Left forelimb (tissue), 1 donor: ENCODE results near the gene NAALADL2.
"Not testable (repeated sequence)": the region's sequence is repeated elsewhere in the genome, so short reads cannot be mapped to it uniquely, and the experiment has no call there.

ENCODE experiments used
- DNase-seq: peaks from one replicate; pipeline ENCODE4 v3.0.0-alpha.2; 2018; ENCODE audit warnings: low spot score

Gene NAALADL2

DNA sequence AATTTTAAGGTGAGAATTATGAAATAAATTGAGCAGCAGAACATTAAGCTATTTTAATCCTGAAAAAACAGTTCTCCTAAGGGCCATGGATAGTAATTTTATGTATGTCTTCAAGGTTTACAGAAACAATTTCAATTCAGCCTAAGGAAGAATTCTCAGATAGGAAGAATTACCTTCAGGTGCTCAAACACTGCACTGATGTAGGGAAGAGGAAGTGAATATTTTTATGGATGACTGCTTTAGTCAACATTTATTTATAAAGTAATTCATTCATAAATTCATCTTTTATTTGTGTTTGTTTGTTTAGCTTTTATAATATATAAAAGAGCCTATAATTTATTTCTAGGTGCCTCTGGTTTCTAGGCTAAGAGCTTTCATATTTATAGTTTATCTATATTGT, 620.7 kb downstream of the NAALADL2 start:
- no peak for DNase-seq

- no peak for DNase-seq
These were observed 625.5 kb downstream of the NAALADL2 start for GRCh38 chr3:175484666-175485065.

GRCh38 chr3:175485436-175485835, 626.3 kb downstream of the NAALADL2 start:
- DNase-seq, result no peak

- no peak for DNase-seq
These were observed 627.1 kb downstream of the NAALADL2 start for GRCh38 chr3:175486255-175486654.

GRCh38 chr3:175489406-175489805, 630.3 kb downstream of the NAALADL2 start:
- no peak for DNase-seq

DNA sequence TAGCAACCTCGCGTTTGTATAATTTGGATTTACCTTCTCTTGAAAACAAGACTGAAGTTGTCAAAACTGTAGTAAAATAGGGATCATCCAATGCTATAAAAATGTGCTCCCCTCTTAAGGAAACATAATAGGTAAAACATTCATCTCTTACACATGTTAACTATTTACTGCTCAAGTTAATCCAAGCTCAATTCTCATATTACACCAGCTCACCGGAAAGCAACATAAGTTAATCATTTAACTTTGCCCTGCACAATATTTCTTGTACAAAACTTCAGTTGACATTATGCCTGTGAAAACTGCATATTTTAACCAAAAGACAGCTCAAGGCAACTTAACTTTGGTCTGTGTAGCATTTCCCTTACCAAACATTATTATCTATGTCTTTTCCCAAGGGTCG, 634.2 kb downstream of the NAALADL2 start:
- DNase-seq, result no peak

GRCh38 chr3:175495331-175495730, 636.2 kb downstream of the NAALADL2 start:
- DNase-seq, result no peak

GRCh38 chr3:175502155-175502554, 643.0 kb downstream of the NAALADL2 start:
- no peak for DNase-seq

DNA sequence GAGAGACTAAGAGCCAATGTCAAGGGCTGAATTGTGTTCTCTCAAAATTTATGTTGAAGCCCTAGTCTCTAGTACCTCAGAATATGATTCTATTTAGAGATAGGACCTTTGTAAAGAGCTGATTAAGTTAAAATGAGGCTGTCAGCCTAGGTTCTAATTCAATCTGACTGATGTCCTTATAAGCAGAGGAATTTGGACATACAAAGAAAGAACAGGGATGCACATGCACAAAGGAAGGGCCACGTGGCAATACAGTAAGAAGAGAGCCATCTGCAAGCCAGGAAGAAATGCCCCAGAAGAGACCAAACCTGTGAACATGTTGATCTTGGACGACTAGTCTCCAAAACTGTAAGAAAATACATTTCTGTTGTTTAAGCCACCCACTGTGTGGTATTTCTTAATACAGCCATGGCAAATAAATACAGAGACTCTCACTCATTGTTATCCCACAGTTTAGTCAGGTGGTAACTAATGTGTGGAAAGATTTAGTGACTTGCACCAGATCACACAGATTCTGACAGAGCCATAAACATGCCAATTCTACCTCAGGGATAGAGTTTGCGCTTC, 652.2 kb downstream of the NAALADL2 start:
- DNase-seq, result no peak

DNA sequence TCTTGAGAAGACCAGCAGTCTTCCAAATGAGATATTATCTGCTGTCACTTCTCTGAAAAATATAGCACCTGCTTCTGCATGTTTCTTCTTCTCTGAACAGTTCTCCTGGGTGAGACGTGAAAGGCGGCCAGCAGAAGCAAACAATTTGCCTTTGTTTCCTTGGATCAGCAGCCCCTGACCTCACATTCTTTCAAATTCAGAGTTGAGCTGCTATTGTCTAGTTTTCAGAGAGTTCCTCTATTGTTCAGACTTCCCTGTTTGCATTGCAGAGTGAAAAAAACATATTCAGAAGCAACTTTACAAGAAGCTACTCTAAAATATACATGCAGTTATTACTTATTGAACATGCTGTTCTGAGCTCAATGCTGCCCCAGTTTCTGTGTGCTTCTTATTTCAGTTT, 653.6 kb downstream of the NAALADL2 start:
- no peak for DNase-seq

DNA sequence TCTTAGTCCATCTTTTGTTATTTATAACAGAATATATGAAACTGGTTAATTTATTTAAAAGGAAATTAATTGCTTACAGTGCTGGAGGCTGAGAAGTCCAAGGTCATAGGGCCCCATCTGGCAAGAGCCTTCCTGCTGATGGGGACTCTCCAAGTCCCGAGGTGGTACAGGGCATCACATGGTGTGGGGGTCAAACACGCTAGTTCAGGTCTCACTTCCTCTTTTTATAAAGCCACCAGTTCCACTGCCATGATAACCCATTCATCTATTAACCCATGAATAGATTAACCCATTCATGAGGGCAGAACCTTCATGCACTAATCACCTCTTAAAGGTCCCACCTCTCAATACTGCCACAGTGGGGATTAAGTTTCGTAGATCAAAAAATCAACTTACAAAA, 659.3 kb downstream of the NAALADL2 start:
- DNase-seq, result no peak

- no peak for DNase-seq
These were observed 662.3 kb downstream of the NAALADL2 start for GRCh38 chr3:175521406-175521805.

DNA sequence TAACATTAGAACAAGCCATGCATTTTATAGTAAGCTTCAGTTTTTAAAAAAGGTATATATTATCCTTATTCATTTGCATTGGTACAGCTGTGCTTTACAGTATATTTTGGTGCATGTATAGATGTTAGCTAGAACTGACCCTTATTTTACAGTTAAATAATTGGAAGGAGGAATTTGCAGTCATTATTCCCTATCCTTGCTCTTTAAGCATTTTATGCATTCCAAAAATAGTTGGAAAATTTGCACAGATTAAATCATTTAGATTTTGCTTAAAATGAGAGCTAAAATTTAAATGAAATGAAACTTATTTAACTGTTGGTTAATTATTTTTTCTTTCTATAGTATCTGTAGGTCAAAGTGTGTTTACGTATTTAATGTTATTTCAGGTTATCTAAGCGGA, 667.1 kb downstream of the NAALADL2 start:
- no peak for DNase-seq

DNA sequence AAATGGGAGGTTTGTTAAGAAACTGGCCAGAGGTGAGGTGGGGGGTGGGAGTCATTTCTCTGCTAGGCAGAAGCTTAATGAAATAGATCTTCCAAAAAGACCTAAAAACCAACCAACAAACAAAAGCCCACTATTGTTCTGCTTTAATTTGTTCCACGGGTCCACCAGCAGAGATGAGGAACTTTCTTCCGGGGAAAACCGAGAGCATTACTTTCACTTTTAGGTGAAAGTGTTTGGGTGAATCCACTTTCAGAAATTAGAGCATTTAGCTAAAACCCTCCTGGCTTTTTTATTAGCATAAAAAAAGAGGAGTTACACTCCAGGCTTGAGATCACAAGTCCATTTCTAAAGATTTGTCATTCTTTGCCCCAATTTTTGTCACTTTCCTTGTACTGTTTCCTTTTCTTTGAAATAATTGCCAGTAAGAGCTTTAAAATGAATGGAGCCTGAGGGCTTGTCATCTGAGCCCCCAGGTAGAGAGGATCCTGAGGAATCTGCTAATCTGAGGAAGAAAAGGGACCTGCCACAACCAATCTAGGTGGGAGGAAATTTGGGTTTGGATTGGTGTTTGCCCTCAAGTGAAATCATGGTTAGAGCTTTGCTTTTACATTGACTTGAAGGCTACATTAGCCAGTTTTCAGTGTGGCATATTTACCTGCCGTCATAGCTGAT, 667.6 kb downstream of the NAALADL2 start:
- no peak for DNase-seq

DNA sequence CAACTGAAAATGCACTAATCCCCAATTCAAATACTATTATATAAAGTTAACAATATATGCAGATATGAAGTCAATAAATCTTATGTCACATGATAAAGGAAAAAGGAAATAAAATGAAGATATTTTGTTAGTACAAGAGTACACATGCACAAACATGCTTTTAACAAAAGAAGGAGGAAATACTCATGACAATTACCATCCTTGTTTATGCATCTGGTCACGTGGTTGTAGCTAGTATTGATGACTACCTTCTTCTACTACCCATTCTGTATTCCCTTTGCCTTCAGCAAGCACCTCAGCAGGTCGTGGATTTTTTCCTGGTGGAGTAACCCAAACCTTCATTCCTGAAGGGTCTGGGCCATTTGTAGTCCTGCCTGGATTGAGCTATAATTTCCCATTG, 669.6 kb downstream of the NAALADL2 start:
- DNase-seq, result not testable (repeated sequence)

DNA sequence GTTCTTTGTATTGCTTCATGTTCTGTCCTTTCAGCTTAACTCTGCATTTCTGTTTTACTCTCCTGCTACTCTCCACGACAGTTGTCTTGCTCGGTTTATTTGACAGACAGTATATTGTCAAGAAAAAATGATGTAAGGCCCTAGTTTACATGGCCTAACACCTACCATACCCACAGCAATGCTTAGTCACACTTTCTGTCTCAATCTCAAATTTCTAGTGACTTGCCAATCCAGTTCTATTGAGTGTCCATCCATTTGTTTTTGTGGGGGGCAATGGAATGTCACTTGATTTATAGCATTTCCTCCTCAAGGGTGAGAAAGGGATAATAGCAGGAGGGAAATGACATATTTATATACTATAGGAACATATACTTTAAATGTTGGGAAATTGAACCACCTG, 676.2 kb downstream of the NAALADL2 start:
- DNase-seq, result no peak

GRCh38 chr3:175546115-175546514, 687.0 kb downstream of the NAALADL2 start:
- no peak for DNase-seq

- DNase-seq, result no peak
These were observed 693.8 kb downstream of the NAALADL2 start for GRCh38 chr3:175552929-175553328.

GRCh38 chr3:175554801-175555200, 695.7 kb downstream of the NAALADL2 start:
- no peak for DNase-seq

- no peak for DNase-seq
These were observed 699.1 kb downstream of the NAALADL2 start for GRCh38 chr3:175558261-175558660.

GRCh38 chr3:175564363-175564762, 705.2 kb downstream of the NAALADL2 start:
- no peak for DNase-seq

GRCh38 chr3:175571096-175571495, 712.0 kb downstream of the NAALADL2 start:
- DNase-seq, result no peak

GRCh38 chr3:175573226-175573625, 714.1 kb downstream of the NAALADL2 start:
- no peak for DNase-seq

- DNase-seq, result no peak
These were observed 721.2 kb downstream of the NAALADL2 start for GRCh38 chr3:175580318-175580717.
